Naive thymus-derived CD4-positive, alpha-beta T cell (primary cell): ENCODE data around the gene C13orf46. TPM values are rescaled to one million over a fixed set of nuclear protein-coding genes. Genes with fewer than 3 reads are reported as not detected.
A peak's percentile ranks its signal among the peaks of the same experiment; 100 is the strongest.

Source experiments
- ATAC-seq: fragments of 150-1000 bp; cut with Tn5 transposase; 2 replicates; pipeline ENCODE4 v1.10.0; 2021; ENCODE audit warnings: mild to moderate bottlenecking, moderate library complexity
- CTCF ChIA-PET: fragments of 350-600 bp; sonication (Branson Sonifier 250); formaldehyde crosslinking; loops from one replicate; lab custom pipeline; 2021; ENCODE audit warnings: antibody characterized with exemption; lab: Charles Lee
- POLR2A ChIA-PET: fragments of 350-600 bp; sonication (Branson Sonifier 250); formaldehyde crosslinking; loops from one replicate; lab custom pipeline; 2021; ENCODE audit warnings: antibody characterized with exemption, inconsistent platforms; lab: Charles Lee
- DNase-seq, 9 donors: peaks; one replicate each; pipeline versions ENCODE4 v3.0.0 to v3.0.0-alpha.2; 2020 to 2022; ENCODE audit warnings: mixed read lengths in 1 of 9
- H3K27ac ChIP-seq: one replicate; pipeline ENCODE4 v1.7.0; 2013; ENCODE audit warnings: mild to moderate bottlenecking, low read depth, low read length, moderate library complexity
- H3K27me3 ChIP-seq, 2 donors: one replicate each; pipeline ENCODE4 v1.7.0; 2013; ENCODE audit warnings: low read length in 2 of 2, mild to moderate bottlenecking in 2 of 2, moderate library complexity in 2 of 2; ENCODE audit not compliant: control insufficient read depth in 2 of 2, insufficient read depth in 2 of 2
- H3K36me3 ChIP-seq, 3 experiments: 1 replicate in 2 of 3; 2 replicates in 1 of 3; pipeline ENCODE4 v1.7.0; 2013; ENCODE audit warnings: low read length in 3 of 3, mild to moderate bottlenecking in 3 of 3, moderate library complexity in 1 of 3; ENCODE audit not compliant: insufficient read depth in 3 of 3, control insufficient read depth in 2 of 3
- H3K4me1 ChIP-seq, 2 donors: one replicate each; pipeline ENCODE4 v1.7.0; 2013; ENCODE audit warnings: low read length in 2 of 2, mild to moderate bottlenecking in 2 of 2, moderate library complexity in 1 of 2; ENCODE audit not compliant: control insufficient read depth in 2 of 2, insufficient read depth in 2 of 2
- H3K4me3 ChIP-seq: 2 replicates; pipeline ENCODE4 v1.7.0; 2013; ENCODE audit warnings: mild to moderate bottlenecking, low read length
- H3K9me3 ChIP-seq, 3 experiments: 1 replicate in 2 of 3; 2 replicates in 1 of 3; pipeline ENCODE4 v1.7.0; 2013; ENCODE audit warnings: low read length in 3 of 3; ENCODE audit not compliant: control insufficient read depth in 2 of 3
- H3K27ac Mint-ChIP-seq, 9 donors: one replicate each; pipeline ENCODE4 v1.8.0; 2020 to 2022; ENCODE audit warnings: mixed read lengths in 9 of 9, mild to moderate bottlenecking in 8 of 9, moderate library complexity in 5 of 9, inconsistent platforms in 2 of 9
- H3K27me3 Mint-ChIP-seq, 5 donors: one replicate each; pipeline ENCODE4 v1.8.0; 2021 to 2022; ENCODE audit warnings: mixed read lengths in 5 of 5, mild to moderate bottlenecking in 1 of 5
- H3K36me3 Mint-ChIP-seq, 5 donors: one replicate each; pipeline ENCODE4 v1.8.0; 2020 to 2022; ENCODE audit warnings: mixed read lengths in 5 of 5, mild to moderate bottlenecking in 3 of 5, inconsistent platforms in 1 of 5
- H3K4me1 Mint-ChIP-seq, 7 donors: one replicate each; pipeline ENCODE4 v1.8.0; 2020 to 2022; ENCODE audit warnings: mixed read lengths in 7 of 7, mild to moderate bottlenecking in 3 of 7, inconsistent platforms in 1 of 7
- H3K4me3 Mint-ChIP-seq, 10 donors: one replicate each; pipeline ENCODE4 v1.8.0; 2020 to 2022; ENCODE audit warnings: mild to moderate bottlenecking in 10 of 10, mixed read lengths in 10 of 10, moderate library complexity in 6 of 10, inconsistent platforms in 2 of 10
- H3K9me3 Mint-ChIP-seq, 11 donors: one replicate each; pipeline ENCODE4 v1.8.0; 2020 to 2022; ENCODE audit warnings: mixed read lengths in 11 of 11, mild to moderate bottlenecking in 4 of 11, inconsistent platforms in 1 of 11, moderate library complexity in 1 of 11
- intact Hi-C, 2 donors: fragments of 100-400 bp; cut with micrococcal nuclease; formaldehyde crosslinking; loops; one replicate each; pipeline ENCODE4 v1.15.1; 2023
- polyA plus RNA-seq, 2 donors: library from polyadenylated mRNA; unstranded; fragments of 300-500 nt; fragmentation: Illumina TruSeq; gene quantifications; one replicate each; pipeline ENCODE4 v1.2.3, GENCODE V29; 2021
- total RNA-seq, 6 experiments: library from RNA in 5 of 6; stranded (reverse) in 5 of 6; gene quantifications; 1 replicate in 5 of 6; 2 replicates in 1 of 6; pipeline ENCODE4 v1.2.3 and lab custom pipeline; 2021 to 2026

C13orf46 gene
- total and polyA plus RNA-seq, 7 experiments from 2014 or later: 1.3 to 27.0 (median 16.9) TPM

GRCh38 chr13:113969311-113969972 lies 4.4 kb downstream of the C13orf46 start:
- intact Hi-C loops: no loop called here

GRCh38 chr13:113968463-113969310 lies 5.2 kb downstream of the C13orf46 start:
- H3K9me3 Mint-ChIP-seq: peaks cover 0 to 18% (median 0%) of the 10 kb centered on the region in 11 donors
- peaks cover 0 to 24% (median 0%) of the 10 kb centered on the region in 5 donors for H3K36me3 Mint-ChIP-seq
- peaks cover 0 to 82% (median 0%) of the 10 kb centered on the region in 3 experiments for H3K36me3 ChIP-seq
- H3K27ac Mint-ChIP-seq: peak overlapping the region in 8 of 9 donors; percentile 27 to 78 (median 60)
- no peaks in the 10 kb centered on the region for H3K4me1 Mint-ChIP-seq
- H3K27me3 ChIP-seq: no peaks in the 10 kb centered on the region
- DNase-seq (no peak), ATAC-seq (no peak)
- ChIA-PET CTCF (no interaction called here), POLR2A (no interaction called here)
- peak overlapping the region in 1 of 10 donors; percentile 30 for H3K4me3 Mint-ChIP-seq
- no peaks in the 10 kb centered on the region for H3K9me3 ChIP-seq
- H3K4me1 ChIP-seq: no peaks in the 10 kb centered on the region
- H3K4me3 ChIP-seq: no peak overlapping the region
- no peak overlapping the region for H3K27ac ChIP-seq
- intact Hi-C loops: no loop called here
- no peaks in the 10 kb centered on the region for H3K27me3 Mint-ChIP-seq

More at GRCh38 chr13:113969311-113969972, 4.4 kb downstream of the C13orf46 start:
- H3K27me3 ChIP-seq: no peaks in the 10 kb centered on the region
- no peak overlapping the region for H3K27ac ChIP-seq
- peaks cover 0 to 27% (median 0%) of the 10 kb centered on the region in 5 donors for H3K36me3 Mint-ChIP-seq
- H3K36me3 ChIP-seq: peaks cover 0 to 85% (median 0%) of the 10 kb centered on the region in 3 experiments
- ATAC-seq (no peak), DNase-seq (no peak)
- H3K9me3 Mint-ChIP-seq: peaks cover 0 to 22% (median 0%) of the 10 kb centered on the region in 11 donors
- H3K4me1 Mint-ChIP-seq: no peaks in the 10 kb centered on the region
- no peaks in the 10 kb centered on the region for H3K27me3 Mint-ChIP-seq
- H3K9me3 ChIP-seq: no peaks in the 10 kb centered on the region
- H3K4me1 ChIP-seq: no peaks in the 10 kb centered on the region
- H3K4me3 ChIP-seq: no peak overlapping the region
- H3K4me3 Mint-ChIP-seq: no peak overlapping the region
- POLR2A ChIA-PET: interaction anchor here (0.5 kb wide), 1 partner anchor 127 kb away, joined by 5 read pairs; no protein-coding TSS in a partner anchor
- H3K27ac Mint-ChIP-seq: peak overlapping the region in 6 of 9 donors; percentile 32 to 74 (median 56)
- CTCF ChIA-PET: no interaction called here

GRCh38 chr13:113967729-113968462 lies 6.0 kb downstream of the C13orf46 start:
- ATAC-seq (no peak), DNase-seq (peak in 1 of 9 donors; percentile 8)
- Histone ChIP-seq H3K4me3 (no peak overlapping the region), H3K9me3 (no peaks in the 10 kb centered on the region), H3K4me1 (no peaks in the 10 kb centered on the region), H3K27ac (no peak overlapping the region), H3K27me3 (no peaks in the 10 kb centered on the region), H3K36me3 (peaks cover 0 to 74% (median 0%) of the 10 kb centered on the region in 3 experiments)
- no peaks in the 10 kb centered on the region for H3K27me3 Mint-ChIP-seq
- no peak overlapping the region for H3K4me3 Mint-ChIP-seq
- H3K4me1 Mint-ChIP-seq: no peaks in the 10 kb centered on the region
- intact Hi-C loops: no loop called here
- peaks cover 0 to 19% (median 0%) of the 10 kb centered on the region in 5 donors for H3K36me3 Mint-ChIP-seq
- ChIA-PET POLR2A (no interaction called here), CTCF (no interaction called here)
- peaks cover 0 to 16% (median 0%) of the 10 kb centered on the region in 11 donors for H3K9me3 Mint-ChIP-seq
- H3K27ac Mint-ChIP-seq: peak overlapping the region in 2 of 9 donors; percentile 58 to 62

GRCh38 chr13:113967206-113967720 lies 6.6 kb downstream of the C13orf46 start:
- Histone ChIP-seq H3K27ac (no peak overlapping the region), H3K4me1 (no peaks in the 10 kb centered on the region), H3K9me3 (no peaks in the 10 kb centered on the region), H3K36me3 (peaks cover 0 to 68% (median 0%) of the 10 kb centered on the region in 3 experiments), H3K4me3 (no peak overlapping the region), H3K27me3 (no peaks in the 10 kb centered on the region)
- Mint-ChIP-seq H3K9me3 (peaks cover 0 to 17% (median 0%) of the 10 kb centered on the region in 11 donors), H3K27ac (peak overlapping the region in 3 of 9 donors; percentile 32 to 58 (median 48)), H3K4me1 (no peaks in the 10 kb centered on the region), H3K36me3 (peaks cover 0 to 19% (median 0%) of the 10 kb centered on the region in 5 donors), H3K27me3 (no peaks in the 10 kb centered on the region), H3K4me3 (no peak overlapping the region)
- DNase-seq (no peak), ATAC-seq (no peak)
- intact Hi-C loops: no loop called here
- CTCF ChIA-PET: no interaction called here
- POLR2A ChIA-PET: no interaction called here

- ATAC-seq: no peak
- no peaks in the 10 kb centered on the region for H3K9me3 ChIP-seq
- intact Hi-C loops: no loop called here
- CTCF ChIA-PET: no interaction called here
- peaks cover 0 to 8% (median 0%) of the 10 kb centered on the region in 7 donors for H3K4me1 Mint-ChIP-seq
- H3K36me3 Mint-ChIP-seq: peaks cover 0 to 19% (median 7%) of the 10 kb centered on the region in 5 donors
- no peaks in the 10 kb centered on the region for H3K27me3 Mint-ChIP-seq
- no peak overlapping the region for H3K4me3 Mint-ChIP-seq
- peaks cover 0 to 14% (median 0%) of the 10 kb centered on the region in 11 donors for H3K9me3 Mint-ChIP-seq
- POLR2A ChIA-PET: no interaction called here
- H3K27ac Mint-ChIP-seq: no peak overlapping the region
- no peaks in the 10 kb centered on the region for H3K4me1 ChIP-seq
- no peak overlapping the region for H3K27ac ChIP-seq
- no peak overlapping the region for H3K4me3 ChIP-seq
- DNase-seq: no peak
- no peaks in the 10 kb centered on the region for H3K27me3 ChIP-seq
- peaks cover 0 to 61% (median 0%) of the 10 kb centered on the region in 3 experiments for H3K36me3 ChIP-seq
Measured at GRCh38 chr13:113965968-113966884, 7.7 kb downstream of the C13orf46 start.
